Lower leg skin (tissue), 3 donors: ENCODE measurements around the gene TMEM259.

Source experiments
- CTCF ChIP-seq, 3 donors: fragments of 450-650 bp; IDR thresholded peaks; one replicate each; pipeline ENCODE4 v1.5.1; 2016; ENCODE audit warnings: antibody characterized with exemption in 3 of 3, mild to moderate bottlenecking in 3 of 3, moderate library complexity in 2 of 3
- POLR2A ChIP-seq, 2 donors: fragments of 450-650 bp; IDR thresholded peaks; one replicate each; pipeline ENCODE4 v1.6.1; 2016 to 2017; ENCODE audit warnings: antibody characterized with exemption in 2 of 2, mild to moderate bottlenecking in 1 of 2, moderate library complexity in 1 of 2

DNA sequence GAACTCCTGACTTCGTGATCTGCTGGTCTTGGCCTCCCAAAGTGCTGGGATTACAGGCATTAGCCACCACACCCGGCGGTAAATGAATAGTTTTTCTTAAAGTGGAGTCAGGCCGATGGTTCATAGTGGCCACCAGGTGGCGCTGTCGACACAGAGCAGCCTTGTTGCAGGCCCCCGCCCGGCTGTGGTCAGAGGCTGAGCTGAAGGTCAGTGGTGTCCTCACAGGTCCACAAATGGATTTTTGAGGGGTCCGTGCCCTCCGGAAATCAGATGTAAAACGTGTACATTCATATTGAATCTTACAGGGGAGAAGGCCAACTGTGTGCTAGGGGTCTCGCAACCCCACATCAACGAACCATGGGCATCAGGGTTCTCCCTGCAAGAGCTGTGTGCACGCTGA lies 50.2 kb downstream of the TMEM259 start:
- TF ChIP-seq POLR2A (IDR thresholded peaks at IDR 0.05) (no peak), CTCF (IDR thresholded peaks at IDR 0.05) (no peak)
